K562 (cell line): ENCODE results near the gene AKR1A1. TPM values are rescaled to one million over a fixed set of nuclear protein-coding genes. Genes with fewer than 3 reads are reported as not detected.

Source experiments
- ATF2 ChIP-seq: sonication (generic); formaldehyde crosslinking; IDR thresholded peaks from 2 replicates; pipeline ENCODE4 v1.8.1; 2022; ENCODE audit warnings: missing genetic modification reagents
- BMI1 ChIP-seq: fragments of 150-350 bp; IDR thresholded peaks from 2 replicates; pipeline ENCODE4 v1.6.1; 2014; ENCODE audit warnings: low read length
- FOXK2 ChIP-seq, 2 experiments: fragments of 450-650 bp; IDR thresholded peaks in 1 of 2; conservative IDR thresholded peaks in 1 of 2; 2 replicates each; pipeline ENCODE4 v1.6.1; 2016; ENCODE audit warnings: low read depth in 2 of 2, mild to moderate bottlenecking in 1 of 2
- FOXP1 ChIP-seq: sonication (generic); formaldehyde crosslinking; IDR thresholded peaks from 2 replicates; pipeline ENCODE4 v1.8.0; 2022; ENCODE audit warnings: mild to moderate bottlenecking, missing genetic modification reagents
- LARP7 ChIP-seq: fragments of 450-650 bp; IDR thresholded peaks from 2 replicates; pipeline ENCODE4 v1.6.1; 2016
- MIER1 ChIP-seq: fragments of 450-650 bp; IDR thresholded peaks from 2 replicates; pipeline ENCODE4 v1.6.1; 2016; ENCODE audit warnings: antibody characterized with exemption, mild to moderate bottlenecking, low read depth
- NKRF ChIP-seq: fragments of 450-650 bp; IDR thresholded peaks from 2 replicates; pipeline ENCODE4 v1.6.1; 2016; ENCODE audit warnings: borderline replicate concordance
- NUFIP1 ChIP-seq: fragments of 450-650 bp; IDR thresholded peaks from 2 replicates; pipeline ENCODE4 v1.6.1; 2018; ENCODE audit not compliant: partially characterized antibody
- PTTG1 ChIP-seq: fragments of 450-650 bp; IDR thresholded peaks from 2 replicates; pipeline ENCODE4 v1.6.1; 2016; ENCODE audit warnings: low read depth, mild to moderate bottlenecking, missing genetic modification characterization, missing compliant biosample characterization
- RBM14 ChIP-seq: fragments of 200-400 bp; formaldehyde crosslinking; IDR thresholded peaks from 2 replicates; pipeline ENCODE4 v1.6.1; 2018; ENCODE audit warnings: low read depth, mild to moderate bottlenecking, low read length, moderate library complexity, borderline replicate concordance; ENCODE audit not compliant: insufficient read depth
- RBM15 ChIP-seq: fragments of 200-400 bp; formaldehyde crosslinking; IDR thresholded peaks from 2 replicates; pipeline ENCODE4 v1.6.1; 2018; ENCODE audit warnings: mild to moderate bottlenecking, low read length, moderate library complexity; ENCODE audit not compliant: insufficient read depth
- RHOXF2B ChIP-seq: fragments of 250-450 bp; sonication (Bioruptor Pico); conservative IDR thresholded peaks from 2 replicates; pipeline ENCODE4 v1.5.1; 2021
- SP2 ChIP-seq: IDR thresholded peaks from 2 replicates; pipeline ENCODE4 v1.6.1; 2011; ENCODE audit warnings: mild to moderate bottlenecking, low read depth, low read length, moderate library complexity; ENCODE audit not compliant: poor library complexity, severe bottlenecking; ENCODE audit errors: extremely low read depth
- TAF7 ChIP-seq: fragments of 450-650 bp; IDR thresholded peaks from 2 replicates; pipeline ENCODE4 v1.6.1; 2016; ENCODE audit warnings: missing genetic modification characterization, missing compliant biosample characterization
- TSHZ1 ChIP-seq: fragments of 250-450 bp; sonication (Bioruptor Pico); IDR thresholded peaks from 2 replicates; pipeline ENCODE4 v1.4.0; 2020; ENCODE audit warnings: mild to moderate bottlenecking, moderate library complexity
- YY1 ChIP-seq, 3 experiments: IDR thresholded peaks; 2 replicates each; pipeline ENCODE4 v1.6.1; 2011; ENCODE audit warnings: low read length in 2 of 3, mild to moderate bottlenecking in 2 of 3, moderate library complexity in 2 of 3, borderline replicate concordance in 1 of 3, control low read depth in 1 of 3, low read depth in 1 of 3; ENCODE audit not compliant: insufficient read depth in 3 of 3, insufficient replicate concordance in 2 of 3, control insufficient read depth in 1 of 3, insufficient read length in 1 of 3; ENCODE audit errors: extremely low read depth in 1 of 3
- ZBED1 ChIP-seq: IDR thresholded peaks from 2 replicates; pipeline ENCODE4 v1.6.1; 2014
- ZC3H4 ChIP-seq: sonication (generic); formaldehyde crosslinking; IDR thresholded peaks from 2 replicates; pipeline ENCODE4 v1.9.0; 2021; ENCODE audit warnings: missing genetic modification reagents, borderline replicate concordance
- polyA plus RNA-seq, 8 experiments: library from polyadenylated mRNA; depleted of rRNA in 4 of 8; stranded (reverse) in 5 of 8; unstranded in 3 of 8; fragments of >200 nt; fragmentation: Nextera tagmentation in 2 of 8; fragmentation: Illumina TruSeq in 1 of 8; extraction: Ambion mirVana in 2 of 8; extraction: Trizol in 1 of 8; gene quantifications; 2 replicates each; pipeline versions ENCODE4 v1.2.1 to v1.2.3, GENCODE V29; 2011 to 2014; ENCODE audit warnings: inconsistent platforms in 1 of 8, missing spikeins in 1 of 8
- total RNA-seq, 7 experiments: library from RNA; depleted of rRNA in 6 of 7; stranded (reverse); fragments of >200 nt in 6 of 7; fragmentation: Illumina TruSeq in 2 of 7; extraction: Trizol in 2 of 7; gene quantifications; 2 replicates each; pipeline versions ENCODE4 v1.2.1 to v1.2.3, GENCODE V29; 2011 to 2021; ENCODE audit warnings: low replicate concordance in 1 of 7

Gene AKR1A1
- total and polyA plus RNA-seq, 9 of the 15 experiments (the other 6 are each of a cell fraction or from before 2014, with no cell fraction given) = 68.6 to 211 (median 132) TPM

- TF ChIP-seq ZC3H4 (CRISPR knock-in tag) (peak; percentile 73; the same call in 1 of the 2 replicates), MIER1 (no peak), PTTG1 (tag) (no peak), ATF2 (CRISPR knock-in tag) (peak; percentile 8; the same call in 1 of the 2 replicates), SP2 (no peak), RBM15 (no peak), NUFIP1 (no peak), TSHZ1 (CRISPR knock-in tag) (no peak), FOXP1 (CRISPR knock-in tag) (no peak), NKRF (peak; percentile 83), BMI1 (no peak), RHOXF2B (CRISPR knock-in tag) (no peak), FOXK2 (conservative IDR thresholded peaks at IDR 0.05 in 1 of 2, IDR thresholded peaks at IDR 0.05 in 1 of 2; ENCODE audit: low read depth in 2 of 2) (peak; percentile 64 to 79; a peak in 3 of 4 replicates), TAF7 (no peak), YY1 (IDR thresholded peaks at IDR 0.05; ENCODE audit: borderline replicate concordance in 1 of 3, control insufficient read depth in 1 of 3, extremely low read depth in 1 of 3, insufficient read depth in 3 of 3, insufficient read length in 1 of 3, insufficient replicate concordance in 2 of 3, low read depth in 1 of 3, low read length in 2 of 3) (peak; percentile 75 to 92 (median 88)), ZBED1 (no peak), RBM14 (peak; percentile 96; the same call in 1 of the 2 replicates), LARP7 (0 out of 2 replicates have a peak, but pooled peaks have one; percentile 12)
Observed at GRCh38 chr1:45584351-45585109, 33.9 kb downstream of the AKR1A1 start (continued).
